Skeletal muscle cell (primary cell): Measurements from ENCODE around the gene PSMA6.
"Not testable (repeated sequence)": the region's sequence is repeated elsewhere in the genome, so short reads cannot be mapped to it uniquely, and the experiment has no call there.

Experiments
- DNase-seq: peaks from one replicate; pipeline ENCODE4 v3.0.0-alpha.2; 2010; ENCODE audit warnings: low read depth
- H3K4me3 ChIP-seq: 2 replicates; pipeline ENCODE4 v1.5.1; 2011; ENCODE audit warnings: low read depth, mild to moderate bottlenecking, control low read depth, low read length, moderate library complexity

PSMA6 gene

GRCh38 chr14:35279369-35279768 lies 12.8 kb upstream of the PSMA6 start:
- H3K4me3 ChIP-seq, result no peak overlapping the region
- DNase-seq, result no peak

GRCh38 chr14:35281341-35281740 lies 10.8 kb upstream of the PSMA6 start:
- no peak for DNase-seq
- H3K4me3 ChIP-seq, result no peak overlapping the region

GRCh38 chr14:35284506-35284905 lies 7.7 kb upstream of the PSMA6 start:
- DNase-seq, result no peak
- no peak overlapping the region for H3K4me3 ChIP-seq

GRCh38 chr14:35285168-35286002 lies 6.8 kb upstream of the PSMA6 start:
- H3K4me3 ChIP-seq, result no peak overlapping the region
- DNase-seq, result no peak

GRCh38 chr14:35286003-35286600 lies 6.1 kb upstream of the PSMA6 start:
- no peak for DNase-seq
- no peak overlapping the region for H3K4me3 ChIP-seq

- no peak overlapping the region for H3K4me3 ChIP-seq
- DNase-seq, result no peak
Observed at GRCh38 chr14:35286707-35287106, 5.5 kb upstream of the PSMA6 start.

GRCh38 chr14:35287431-35288013 lies 4.7 kb upstream of the PSMA6 start:
- peak; percentile 8 for DNase-seq
- no peak overlapping the region for H3K4me3 ChIP-seq

- DNase-seq, result no peak
- H3K4me3 ChIP-seq, result no peak overlapping the region
Observed at GRCh38 chr14:35289623-35290022, 2.6 kb upstream of the PSMA6 start.

- H3K4me3 ChIP-seq, result peak overlapping the region; percentile 82
- DNase-seq, result no peak
Observed at GRCh38 chr14:35292770-35293561, 784 bp downstream of the PSMA6 start.

- no peak overlapping the region for H3K4me3 ChIP-seq
- DNase-seq, result no peak
Observed at GRCh38 chr14:35295845-35296161, 3.6 kb downstream of the PSMA6 start.

- DNase-seq, result no peak
- no peak overlapping the region for H3K4me3 ChIP-seq
Observed at GRCh38 chr14:35296545-35296944, 4.4 kb downstream of the PSMA6 start.

GRCh38 chr14:35297706-35298105 lies 5.5 kb downstream of the PSMA6 start:
- no peak for DNase-seq
- H3K4me3 ChIP-seq, result no peak overlapping the region

- no peak for DNase-seq
- H3K4me3 ChIP-seq, result no peak overlapping the region
Observed at GRCh38 chr14:35298351-35298750, 6.2 kb downstream of the PSMA6 start.

GRCh38 chr14:35299708-35300107 lies 7.5 kb downstream of the PSMA6 start:
- H3K4me3 ChIP-seq, result no peak overlapping the region
- DNase-seq, result no peak

- H3K4me3 ChIP-seq, result no peak overlapping the region
- DNase-seq, result no peak
Observed at GRCh38 chr14:35300228-35300627, 8.0 kb downstream of the PSMA6 start.

GRCh38 chr14:35301334-35301733 lies 9.2 kb downstream of the PSMA6 start:
- not testable (repeated sequence) for DNase-seq, H3K4me3 ChIP-seq

GRCh38 chr14:35301735-35302528 lies 9.8 kb downstream of the PSMA6 start:
- no peak overlapping the region for H3K4me3 ChIP-seq
- no peak for DNase-seq

GRCh38 chr14:35303149-35303935 lies 11.2 kb downstream of the PSMA6 start:
- DNase-seq, result no peak
- H3K4me3 ChIP-seq, result no peak overlapping the region
